ENCODE measurements around the gene TNRC6C. TPM values are rescaled to one million over a fixed set of nuclear protein-coding genes. Genes with fewer than 3 reads are reported as not detected.
A peak's percentile ranks its signal among the peaks of the same experiment; 100 is the strongest.

TNRC6C gene
- total RNA-seq, 1 donor from 2014 or later, result 25.8 TPM

GRCh38 chr17:78117027-78117981 lies 158.8 kb downstream of the TNRC6C start:
- no peaks in the 10 kb centered on the region for H3K27me3 ChIP-seq
- H3K27ac ChIP-seq, result no peak overlapping the region
- no peaks in the 10 kb centered on the region for H3K9me3 ChIP-seq
- peaks cover 0 to 4% of the 10 kb centered on the region in 2 donors for H3K4me1 ChIP-seq
- no peak overlapping the region for H3K4me3 ChIP-seq
- no peak for DNase-seq (ENCODE audit: low spot score in 2 of 2)
- peak in 1 of 3 experiments; percentile 19 for TF ChIP-seq CTCF (IDR thresholded peaks at IDR 0.05)
- no peaks in the 10 kb centered on the region for H3K36me3 ChIP-seq
- intact Hi-C loops (cut with DNase I), result no loop called here

DNA sequence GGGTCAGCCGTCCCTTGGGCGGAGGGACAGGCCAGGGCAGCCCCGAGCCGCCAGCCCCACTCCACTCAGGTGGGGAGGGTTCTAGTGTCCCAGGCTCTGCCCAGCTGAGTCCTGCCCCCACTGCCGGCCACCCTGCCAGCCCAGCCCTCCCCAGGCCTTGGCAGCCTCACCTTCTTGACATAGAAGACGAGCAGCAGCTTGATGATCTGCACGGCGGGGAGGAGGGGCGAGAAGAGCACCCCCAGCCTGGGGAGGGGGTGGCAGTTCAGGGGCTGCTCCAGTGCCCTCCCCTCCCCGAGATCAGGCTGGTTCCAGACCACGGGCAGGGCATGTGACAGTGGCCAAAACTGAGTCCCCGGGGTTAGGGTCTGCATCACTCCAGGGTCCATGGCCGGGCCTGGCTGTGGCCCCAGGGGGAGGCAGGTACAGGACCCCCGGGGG lies 160.3 kb downstream of the TNRC6C start:
- TF ChIP-seq CTCF (IDR thresholded peaks at IDR 0.05), result no peak
- Histone ChIP-seq H3K27ac (no peak overlapping the region), H3K4me3 (no peak overlapping the region), H3K4me1 (no peaks in the 10 kb centered on the region), H3K36me3 (no peaks in the 10 kb centered on the region), H3K9me3 (no peaks in the 10 kb centered on the region), H3K27me3 (no peaks in the 10 kb centered on the region)
- DNase-seq (ENCODE audit: low spot score in 2 of 2), result no peak
- intact Hi-C loops (cut with DNase I), result no loop called here

- H3K36me3 ChIP-seq, result no peaks in the 10 kb centered on the region
- H3K9me3 ChIP-seq, result no peaks in the 10 kb centered on the region
- no peak for DNase-seq (ENCODE audit: low spot score in 2 of 2)
- H3K27ac ChIP-seq, result no peak overlapping the region
- peaks cover 0 to 1% of the 10 kb centered on the region in 2 donors for H3K4me1 ChIP-seq
- H3K27me3 ChIP-seq, result no peaks in the 10 kb centered on the region
- intact Hi-C loops (cut with DNase I), result no loop called here
- TF ChIP-seq CTCF (IDR thresholded peaks at IDR 0.05), result no peak
- H3K4me3 ChIP-seq, result no peak overlapping the region
Observed at GRCh38 chr17:78120537-78120936, 162.0 kb downstream of the TNRC6C start.

GRCh38 chr17:78120971-78121800 lies 162.7 kb downstream of the TNRC6C start:
- TF ChIP-seq CTCF (IDR thresholded peaks at IDR 0.05), result no peak
- no peaks in the 10 kb centered on the region for H3K36me3 ChIP-seq

GRCh38 chr17:78121801-78122215 lies 163.3 kb downstream of the TNRC6C start:
- peaks cover 0 to 6% of the 10 kb centered on the region in 2 donors for H3K4me1 ChIP-seq
- intact Hi-C loops (cut with DNase I), result no loop called here

More at GRCh38 chr17:78120971-78121800, 162.7 kb downstream of the TNRC6C start:
- no peak overlapping the region for H3K4me3 ChIP-seq
- intact Hi-C loops (cut with DNase I), result no loop called here
- H3K9me3 ChIP-seq, result no peaks in the 10 kb centered on the region
- H3K27me3 ChIP-seq, result no peaks in the 10 kb centered on the region
- peaks cover 0 to 6% of the 10 kb centered on the region in 2 donors for H3K4me1 ChIP-seq
- DNase-seq (ENCODE audit: low spot score in 2 of 2), result no peak
- no peak overlapping the region for H3K27ac ChIP-seq

More at GRCh38 chr17:78121801-78122215, 163.3 kb downstream of the TNRC6C start:
- H3K27ac ChIP-seq, result no peak overlapping the region
- H3K27me3 ChIP-seq, result no peaks in the 10 kb centered on the region
- DNase-seq (ENCODE audit: low spot score in 2 of 2), result no peak
- no peaks in the 10 kb centered on the region for H3K36me3 ChIP-seq
- no peak overlapping the region for H3K4me3 ChIP-seq
- no peak for TF ChIP-seq CTCF (IDR thresholded peaks at IDR 0.05)
- no peaks in the 10 kb centered on the region for H3K9me3 ChIP-seq
